Right cardiac atrium (tissue), 5 donors: ENCODE measurements around the gene MYOF. TPM values are rescaled to one million over a fixed set of nuclear protein-coding genes. Genes with fewer than 3 reads are reported as not detected.
"Not testable (repeated sequence)": the region's sequence is repeated elsewhere in the genome, so short reads cannot be mapped to it uniquely, and the experiment has no call there.

Experiments
- ATAC-seq, 2 donors: fragments of 200-7000 bp; cut with Tn5 transposase; one replicate each; pipeline versions ENCODE4 v1.8.0 to v1.9.1; 2020; ENCODE audit warnings: moderate library complexity in 2 of 2, mild to moderate bottlenecking in 1 of 2
- DNase-seq, 3 donors: peaks; one replicate each; pipeline ENCODE4 v3.0.0-alpha.2; 2020
- H3K27ac ChIP-seq: one replicate; pipeline ENCODE4 v1.5.1; 2013; ENCODE audit warnings: mild to moderate bottlenecking, low read length, control low read depth, moderate library complexity
- H3K27me3 ChIP-seq: one replicate; pipeline ENCODE4 v1.6.1; 2013; ENCODE audit not compliant: control insufficient read depth, insufficient read depth
- H3K4me1 ChIP-seq: one replicate; pipeline ENCODE4 v1.6.1; 2013; ENCODE audit warnings: low read length; ENCODE audit not compliant: control insufficient read depth, insufficient read depth
- H3K4me3 ChIP-seq: one replicate; pipeline ENCODE4 v1.5.1; 2013; ENCODE audit warnings: low read length, control low read depth
- H3K9me3 ChIP-seq: one replicate; pipeline ENCODE4 v1.6.1; 2013; ENCODE audit warnings: low read length; ENCODE audit not compliant: control insufficient read depth
- WGBS: extraction: QIAGEN DNeasy Blood & Tissue Kit; methylation state at CpG from one replicate; pipeline ENCODE4 v1.1.7; 2013; 5-methylcytosine and 5-hydroxymethylcytosine counted together
- intact Hi-C, 4 donors: fragments of 100-400 bp; cut with DNase I; formaldehyde crosslinking; loops; one replicate each; pipeline versions ENCODE4 v1.11.0 to v1.14.0; 2022 to 2023
- polyA plus RNA-seq: library from polyadenylated mRNA; stranded (reverse); fragments of 200-250 nt; gene quantifications from one replicate; pipeline ENCODE4 v1.2.3, GENCODE V29; 2013
- total RNA-seq, 4 donors: library from RNA; stranded (reverse); fragmentation: NEBNext Ultra II Directional; extraction: Animal tissue kit (Norgen Biotek cat#: 25700); gene quantifications; one replicate each; pipeline ENCODE4 v1.2.1, GENCODE V29; 2021
- donor health status: healthy with polysubstance abuse.
- donor health status: DM: no; HTN: yes; CAD: no.
- donor health status: DM: no; HTN: no; CAD: no.
- donor health status: DM: no; HTN: yes; CAD: no; lungs with severe emphysema.
- donor health status: DM: yes; HTN: yes; CAD: no.

MYOF gene
- total and polyA plus RNA-seq, 5 donors: 5.5 to 25.0 (median 15.6) TPM

DNA sequence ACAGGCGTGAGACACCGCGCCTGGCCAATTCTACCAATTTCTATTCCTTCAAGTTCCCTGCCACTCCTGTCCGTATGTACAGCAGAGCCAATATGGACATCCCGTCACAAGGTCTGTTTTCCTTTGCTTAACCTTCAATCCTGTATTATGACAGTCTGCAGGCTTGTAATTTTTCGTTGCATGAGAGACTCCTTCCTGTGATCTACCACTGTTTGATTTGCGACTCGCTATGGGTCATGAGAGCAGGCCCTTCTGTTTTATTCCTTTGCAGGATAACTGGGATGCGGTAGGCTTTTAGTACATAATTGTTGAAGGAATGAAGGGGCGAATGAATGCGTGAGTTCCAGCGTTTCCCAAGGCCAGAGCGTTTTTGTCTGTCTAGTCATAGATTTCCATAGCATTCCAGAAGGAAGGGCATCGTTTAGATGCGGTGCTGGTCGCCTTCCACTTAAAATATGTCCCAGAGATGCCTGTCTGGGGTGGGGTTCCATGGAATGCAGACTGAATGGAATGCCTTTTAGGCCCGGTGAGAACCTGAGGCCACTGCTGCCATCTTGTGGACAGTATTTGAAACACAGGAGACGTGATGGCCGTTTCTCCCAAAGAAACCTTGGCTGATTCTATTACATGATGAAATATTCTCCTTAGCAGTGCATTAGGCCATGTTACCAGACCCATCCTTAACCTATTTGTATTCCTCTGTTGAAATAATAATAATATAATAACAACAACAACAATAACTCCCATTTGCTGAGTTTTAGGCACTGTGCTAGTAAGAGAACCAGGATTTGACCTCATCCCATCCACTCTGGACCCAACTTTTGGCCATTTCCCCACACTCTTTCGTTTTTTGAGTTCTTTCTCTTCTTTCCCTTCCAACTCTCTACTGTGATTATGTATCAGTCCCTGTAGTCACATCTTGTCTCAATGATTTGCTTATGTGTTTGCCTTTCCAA, 193.2 kb downstream of the MYOF start:
- intact Hi-C loops: loop anchor here in 3 of 4 donors (2.0 to 10.0 kb wide), 4 partner anchors 164 to 204 kb away; no protein-coding TSS in a partner anchor
- ATAC-seq (peak; percentile 72 to 84), DNase-seq (peak; percentile 60 to 85 (median 74))
- Histone ChIP-seq H3K27ac (no peak overlapping the region), H3K27me3 (no peaks in the 10 kb centered on the region), H3K9me3 (no peaks in the 10 kb centered on the region), H3K4me3 (no peak overlapping the region), H3K4me1 (no peaks in the 10 kb centered on the region)
- 53% methylated on average over 20 of the region's 20 CpGs for WGBS

DNA sequence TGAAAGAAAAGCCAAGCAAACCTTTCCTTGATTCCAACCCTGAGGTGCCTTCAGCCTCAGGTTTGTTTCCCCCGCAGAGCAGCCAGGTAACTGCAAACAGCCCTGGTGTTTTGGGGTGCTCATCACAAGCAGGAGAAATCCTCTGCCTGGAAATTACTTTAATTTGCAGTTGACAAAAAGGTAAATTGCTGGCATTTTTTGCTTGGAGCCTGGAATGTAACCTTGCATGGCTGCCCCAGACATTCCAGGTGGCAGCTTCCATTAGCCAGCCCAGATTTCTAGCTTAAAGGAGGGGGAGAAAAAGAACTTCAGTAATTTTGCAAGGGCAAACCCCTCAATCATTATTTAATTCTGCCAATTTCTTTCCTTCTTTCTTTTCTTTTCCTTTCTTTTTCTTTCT, 194.4 kb downstream of the MYOF start:
- Histone ChIP-seq H3K4me1 (no peaks in the 10 kb centered on the region), H3K27me3 (no peaks in the 10 kb centered on the region), H3K4me3 (no peak overlapping the region), H3K9me3 (no peaks in the 10 kb centered on the region), H3K27ac (no peak overlapping the region)
- intact Hi-C loops: loop anchor here in 3 of 4 donors (2.0 to 10.0 kb wide), 4 partner anchors 163 to 203 kb away; no protein-coding TSS in a partner anchor
- WGBS: 98% methylated on average over 1 of the region's 1 CpG
- DNase-seq (no peak), ATAC-seq (no peak)

DNA sequence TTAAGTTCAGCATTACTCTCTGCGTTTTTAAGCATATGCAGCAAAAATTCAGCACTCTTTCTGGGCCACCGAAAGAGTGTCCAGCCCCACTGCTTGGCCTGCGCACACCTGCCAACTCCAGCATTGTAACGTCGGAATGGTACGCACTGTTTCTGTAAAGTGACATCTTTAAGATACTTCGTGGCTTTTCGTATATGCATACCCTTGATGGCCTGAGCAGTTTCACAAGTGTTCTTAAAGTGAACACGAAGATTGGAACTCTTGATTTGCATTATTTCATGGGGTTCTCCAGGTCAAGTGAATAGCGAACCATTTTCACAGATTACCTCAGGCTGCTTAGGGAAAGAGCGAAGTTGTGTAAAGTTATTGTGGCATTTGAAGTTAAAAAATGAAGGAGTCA, 197.9 kb downstream of the MYOF start:
- not testable (repeated sequence) for H3K27me3 ChIP-seq, H3K9me3 ChIP-seq, H3K4me3 ChIP-seq, ATAC-seq, H3K4me1 ChIP-seq, DNase-seq, H3K27ac ChIP-seq
- intact Hi-C loops: loop anchor here in 2 of 4 donors (10.0 kb wide), 3 partner anchors 159 to 199 kb away; no protein-coding TSS in a partner anchor
- 92% methylated on average over 10 of the region's 11 CpGs for WGBS

DNA sequence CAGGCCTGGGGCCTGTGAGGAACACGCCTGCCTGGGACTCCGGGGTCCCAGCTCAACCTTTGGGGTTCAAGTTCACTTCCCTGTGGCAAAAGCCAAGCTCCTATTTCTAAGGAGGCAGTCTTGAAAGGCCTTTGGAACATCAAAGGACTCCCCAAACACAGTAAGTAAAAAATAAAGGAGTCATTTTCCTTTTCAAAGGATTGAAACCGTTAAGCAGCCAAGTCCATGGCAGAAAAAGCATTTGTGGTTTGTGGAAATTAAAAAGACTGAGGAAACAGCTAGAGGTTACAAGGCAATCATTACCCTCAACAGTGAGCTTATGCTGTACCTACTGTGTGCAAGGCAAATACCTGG, 200.8 kb downstream of the MYOF start:
- Histone ChIP-seq H3K27ac (no peak overlapping the region), H3K4me3 (no peak overlapping the region), H3K4me1 (no peaks in the 10 kb centered on the region), H3K9me3 (no peaks in the 10 kb centered on the region), H3K27me3 (no peaks in the 10 kb centered on the region)
- ATAC-seq (no peak), DNase-seq (no peak)
- WGBS: 82% methylated on average over 3 of the region's 3 CpGs
- intact Hi-C loops: loop anchor here in 2 of 4 donors (10.0 kb wide), 3 partner anchors 157 to 197 kb away; no protein-coding TSS in a partner anchor

DNA sequence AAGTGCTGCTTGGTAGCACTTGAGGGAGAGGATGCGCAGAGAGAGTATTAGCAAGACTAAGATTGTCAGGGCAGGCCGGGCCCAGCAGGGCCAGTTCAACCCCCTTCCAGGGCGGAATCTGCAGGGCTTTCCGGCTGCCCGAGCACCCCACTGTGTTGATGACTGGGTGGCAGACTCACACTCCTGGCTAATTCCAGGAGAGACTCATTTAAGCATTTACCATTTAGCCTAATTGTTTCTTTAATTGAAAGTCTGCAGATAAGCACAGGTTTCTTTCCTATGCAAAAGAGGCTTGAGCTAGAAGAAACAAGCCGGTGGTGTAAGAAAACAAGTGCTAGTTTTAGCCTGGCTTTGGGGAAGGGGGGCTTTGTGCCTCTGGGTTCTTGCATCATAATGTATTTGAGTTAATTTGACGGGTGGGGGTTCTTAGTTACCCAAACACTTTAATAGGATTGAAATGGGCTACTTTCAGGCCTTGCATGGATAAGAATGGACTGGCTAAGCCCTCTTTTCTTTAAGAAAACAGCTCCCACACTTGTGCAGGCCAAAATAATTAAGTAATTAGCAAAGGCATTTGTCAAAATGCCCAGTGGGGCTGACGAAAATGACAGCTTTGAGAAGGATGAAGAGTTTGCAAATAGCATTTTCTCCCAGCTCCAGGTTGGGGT, 201.3 kb downstream of the MYOF start:
- ATAC-seq (no peak), DNase-seq (no peak)
- no peaks in the 10 kb centered on the region for H3K27me3 ChIP-seq
- H3K9me3 ChIP-seq: no peaks in the 10 kb centered on the region
- no peak overlapping the region for H3K27ac ChIP-seq
- intact Hi-C loops: loop anchor here in 2 of 4 donors (10.0 kb wide), 3 partner anchors 156 to 196 kb away; no protein-coding TSS in a partner anchor
- no peak overlapping the region for H3K4me3 ChIP-seq
- no peaks in the 10 kb centered on the region for H3K4me1 ChIP-seq
- 69% methylated on average over 8 of the region's 8 CpGs for WGBS

DNA sequence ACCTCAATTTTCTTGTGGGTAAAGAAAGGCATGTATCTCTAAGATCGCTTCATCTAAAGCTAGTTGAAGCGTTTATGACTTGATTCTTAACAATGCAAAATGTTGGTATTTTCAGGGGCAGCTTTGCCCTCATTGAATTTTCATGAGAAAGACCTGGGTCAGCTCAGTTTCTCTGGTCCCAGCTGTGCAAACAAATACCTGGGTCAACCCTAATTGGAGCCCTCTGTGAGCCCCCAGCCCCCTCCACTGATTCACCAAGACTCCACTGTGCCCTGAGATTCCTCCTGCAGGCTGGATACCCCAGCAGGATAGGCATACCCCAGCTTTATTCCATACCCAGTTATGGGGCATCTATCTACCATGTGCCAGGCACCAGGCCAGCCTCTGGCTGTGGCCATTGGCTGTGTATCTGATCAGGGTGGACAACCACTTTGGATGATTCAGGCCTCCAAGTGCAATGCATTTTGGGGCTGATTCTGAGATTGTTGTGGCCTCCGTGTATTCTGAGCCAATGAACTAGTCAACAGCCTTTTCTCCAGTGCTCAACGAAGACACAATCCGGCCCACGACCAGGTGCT, 201.9 kb downstream of the MYOF start:
- H3K27me3 ChIP-seq: no peaks in the 10 kb centered on the region
- DNase-seq: no peak
- ATAC-seq: no peak
- intact Hi-C loops: loop anchor here in 2 of 4 donors (10.0 kb wide), 3 partner anchors 155 to 195 kb away; no protein-coding TSS in a partner anchor
- 80% methylated on average over 6 of the region's 6 CpGs for WGBS
- H3K27ac ChIP-seq: no peak overlapping the region
- H3K4me1 ChIP-seq: no peaks in the 10 kb centered on the region
- no peak overlapping the region for H3K4me3 ChIP-seq
- H3K9me3 ChIP-seq: no peaks in the 10 kb centered on the region

DNA sequence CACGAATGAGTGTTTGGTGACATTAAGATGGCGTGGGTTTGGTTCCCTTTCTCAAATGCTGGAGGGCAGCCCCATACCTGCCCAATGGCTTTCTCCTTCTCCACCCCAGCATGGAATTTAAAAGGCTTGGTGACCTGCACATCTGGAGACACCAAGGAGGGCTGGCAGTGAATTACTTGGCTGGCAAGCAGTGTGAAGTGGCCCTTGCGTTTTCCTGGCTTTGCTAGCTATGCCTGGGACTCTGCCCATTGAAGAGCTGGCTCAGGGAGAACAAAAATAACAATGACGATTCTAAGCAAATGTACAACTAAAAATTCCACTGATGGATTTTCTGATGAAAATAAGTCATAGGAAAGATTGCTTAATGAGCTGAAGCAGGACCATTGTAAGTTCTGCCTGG, 204.8 kb downstream of the MYOF start:
- Histone ChIP-seq H3K27ac (no peak overlapping the region), H3K4me1 (no peaks in the 10 kb centered on the region), H3K27me3 (no peaks in the 10 kb centered on the region), H3K4me3 (no peak overlapping the region), H3K9me3 (no peaks in the 10 kb centered on the region)
- WGBS: 70% methylated on average over 4 of the region's 4 CpGs
- ATAC-seq (no peak), DNase-seq (no peak)
- intact Hi-C loops: no loop called here

DNA sequence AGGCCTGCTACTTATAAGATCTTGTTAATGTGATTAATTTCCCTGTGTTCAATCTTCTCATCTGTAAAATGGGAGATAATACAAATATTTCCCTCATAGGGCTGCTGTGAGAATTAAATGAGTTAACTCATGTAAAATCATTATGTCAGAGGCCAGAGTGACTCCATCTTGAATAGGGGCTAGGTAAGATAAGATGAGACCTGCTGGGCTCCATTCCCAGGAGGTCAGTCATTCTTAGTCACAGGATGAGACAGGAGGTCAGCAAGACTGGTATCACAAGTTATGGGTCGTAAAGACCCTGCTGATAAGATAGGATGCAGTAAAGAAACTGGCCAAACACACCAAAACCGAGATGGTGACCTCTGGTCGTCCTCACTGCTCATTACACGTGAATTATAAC, 207.7 kb downstream of the MYOF start:
- no peaks in the 10 kb centered on the region for H3K4me1 ChIP-seq
- no peaks in the 10 kb centered on the region for H3K9me3 ChIP-seq
- no peak overlapping the region for H3K27ac ChIP-seq
- intact Hi-C loops: no loop called here
- no peak for ATAC-seq
- DNase-seq: no peak
- 43% methylated on average over 4 of the region's 4 CpGs for WGBS
- no peaks in the 10 kb centered on the region for H3K27me3 ChIP-seq
- H3K4me3 ChIP-seq: no peak overlapping the region

DNA sequence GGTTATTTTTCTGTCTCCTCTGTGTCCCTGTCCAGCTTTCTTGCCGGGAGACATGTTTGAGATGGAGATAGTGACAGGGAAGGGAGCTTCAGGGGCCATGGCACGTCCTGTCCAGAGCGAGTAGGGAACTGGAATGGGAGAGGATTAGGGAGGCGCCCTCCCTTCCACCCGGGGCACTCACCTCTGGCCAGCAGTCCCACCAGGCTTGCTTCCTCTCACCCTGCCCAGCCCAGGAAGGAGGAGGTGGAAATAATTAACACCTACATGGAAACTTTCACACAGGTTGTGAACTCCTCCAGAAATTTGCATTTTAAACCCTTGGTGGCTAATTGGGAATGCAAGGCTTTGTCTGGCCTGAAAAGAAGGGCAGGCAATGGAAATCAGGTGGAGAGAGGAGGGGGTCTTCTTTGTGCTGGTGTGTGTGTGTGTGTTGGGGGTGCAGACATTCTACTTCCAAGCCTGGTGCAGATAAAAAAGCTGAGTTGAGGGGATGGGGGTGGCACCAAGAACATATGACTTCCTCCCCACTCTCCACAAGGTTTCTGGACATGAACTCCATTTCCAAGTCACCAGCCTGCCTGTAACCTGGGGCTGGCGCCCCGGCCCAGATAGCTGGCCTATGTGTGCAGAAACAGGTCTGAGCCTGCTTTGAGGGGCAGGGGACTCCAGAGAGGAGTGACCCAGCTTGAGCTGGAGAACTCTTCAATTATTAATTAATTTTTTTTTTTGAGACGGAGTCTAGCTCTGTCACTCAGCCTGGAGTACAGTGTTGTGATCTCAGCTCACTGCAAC, 209.1 kb downstream of the MYOF start:
- H3K4me1 ChIP-seq: no peaks in the 10 kb centered on the region
- no peak for DNase-seq
- intact Hi-C loops: no loop called here
- no peak overlapping the region for H3K4me3 ChIP-seq
- no peak overlapping the region for H3K27ac ChIP-seq
- 52% methylated on average over 8 of the region's 8 CpGs for WGBS
- ATAC-seq: no peak
- H3K27me3 ChIP-seq: no peaks in the 10 kb centered on the region
- no peaks in the 10 kb centered on the region for H3K9me3 ChIP-seq

DNA sequence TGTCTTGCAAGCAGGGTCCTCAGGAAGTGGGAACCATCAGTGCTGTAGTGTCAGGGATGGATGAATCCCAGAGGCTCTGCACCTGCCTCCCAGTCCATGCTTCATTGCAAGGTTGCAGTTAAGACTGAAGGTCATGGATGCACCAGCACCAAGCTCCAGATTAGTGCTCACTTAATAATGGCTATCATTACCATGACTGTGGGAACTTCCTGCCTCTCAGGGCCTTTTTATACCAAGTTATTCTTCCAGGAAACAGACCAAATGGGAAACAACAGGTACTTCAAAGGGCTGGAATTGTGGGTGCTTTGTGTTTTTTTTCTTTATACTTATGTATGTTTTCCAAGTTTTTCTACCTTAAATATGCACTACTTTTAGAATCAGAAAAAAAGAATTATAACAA, 210.8 kb downstream of the MYOF start:
- DNase-seq (no peak), ATAC-seq (no peak)
- no peak overlapping the region for H3K4me3 ChIP-seq
- no peaks in the 10 kb centered on the region for H3K27me3 ChIP-seq
- H3K9me3 ChIP-seq: no peaks in the 10 kb centered on the region
- no peak overlapping the region for H3K27ac ChIP-seq
- no peaks in the 10 kb centered on the region for H3K4me1 ChIP-seq
- intact Hi-C loops: no loop called here
